ENCODE results near the gene RNF208.

RNF208 gene

DNA sequence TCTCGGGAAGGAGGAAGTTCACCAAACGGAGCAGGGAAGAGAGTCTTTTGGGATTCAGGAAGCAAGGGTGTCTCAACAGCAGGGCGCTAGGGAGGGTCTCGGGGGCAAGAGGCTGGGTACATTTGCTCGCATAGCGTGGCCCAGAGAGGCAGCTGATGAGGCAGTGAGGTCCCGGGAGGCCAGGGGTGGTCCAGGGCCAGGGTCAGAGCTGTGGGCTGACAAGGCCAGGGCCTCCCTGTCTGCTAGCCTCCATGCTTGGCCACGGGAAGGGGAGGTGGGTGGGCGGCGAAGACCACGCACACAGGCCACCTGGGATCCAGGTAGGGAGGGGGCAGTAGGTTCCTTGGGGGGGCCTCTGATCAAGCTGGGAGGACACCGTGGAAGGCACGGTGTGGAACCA is 10.5 kb downstream of the RNF208 start:
- DNase-seq = no peak

DNA sequence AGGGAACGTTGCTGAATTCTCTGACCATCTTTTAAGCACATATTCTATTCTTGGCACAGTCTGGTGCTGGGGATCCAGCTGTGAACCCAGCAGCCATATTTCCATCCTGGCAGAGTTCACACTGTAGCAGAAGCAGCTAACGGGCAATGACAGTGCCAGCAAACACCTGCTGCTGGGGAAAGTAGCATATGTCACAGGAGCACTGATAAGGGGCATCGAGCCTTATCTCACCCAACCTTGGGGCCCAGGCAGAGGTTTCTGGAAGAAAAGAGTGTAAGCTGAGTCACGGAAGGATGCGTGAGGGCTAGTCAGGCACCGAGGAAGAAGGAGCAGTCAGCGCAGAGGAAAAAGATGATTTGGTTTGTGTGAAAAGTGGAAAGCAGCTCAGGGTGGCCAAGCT is 15.4 kb downstream of the RNF208 start:
- DNase-seq = no peak

DNA sequence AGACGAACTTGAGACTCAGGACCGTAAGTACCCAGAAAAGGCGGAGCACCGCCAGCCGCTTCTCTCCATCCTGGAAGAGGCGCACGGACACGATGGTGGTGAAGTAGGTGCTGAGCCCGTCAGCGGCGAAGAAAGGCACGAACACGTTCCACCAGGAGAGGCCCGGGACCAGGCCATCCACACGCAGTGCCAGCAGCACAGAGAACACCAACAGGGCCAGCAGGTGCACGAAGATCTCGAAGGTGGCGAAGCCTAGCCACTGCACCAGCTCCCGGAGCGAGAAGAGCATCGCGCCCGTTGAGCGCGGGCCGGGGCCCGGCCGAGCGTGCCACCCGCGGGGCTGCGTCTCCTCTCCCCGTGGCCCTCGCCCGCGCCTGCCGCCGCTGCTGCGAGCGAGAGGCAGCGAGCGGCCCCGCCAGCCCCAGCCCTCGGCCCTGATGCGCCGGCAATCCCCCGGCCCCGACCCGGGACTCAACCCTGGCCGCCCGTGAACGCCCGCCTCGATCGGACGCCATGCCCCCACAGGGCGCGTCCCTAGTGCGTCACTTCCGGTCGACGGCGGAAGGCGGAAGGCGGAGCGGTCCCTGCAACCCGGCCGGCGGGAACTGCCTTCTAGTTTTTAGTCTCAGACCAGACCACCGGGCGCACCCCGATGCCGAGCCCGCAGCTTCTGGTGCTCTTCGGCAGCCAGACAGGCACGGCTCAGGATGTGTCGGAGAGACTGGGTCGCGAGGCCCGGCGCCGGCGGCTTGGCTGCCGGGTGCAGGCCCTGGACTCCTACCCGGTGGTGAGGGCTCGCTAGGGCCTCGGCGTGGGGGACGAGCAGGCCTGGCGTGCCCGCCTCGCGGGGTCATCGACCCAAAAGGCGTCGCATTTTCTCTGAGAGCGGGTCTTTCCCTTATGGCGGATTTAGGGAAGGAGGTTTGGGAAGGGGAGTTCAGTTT is 16.6 kb downstream of the RNF208 start, which contains the start of the genes NDOR1 and TMEM203:
NDOR1 (plus strand) TSS at position 575 of the 944 bp plus-strand sequence; CDS start at position 653, 78 bp downstream.
TMEM203 (minus strand) TSS at position 523 of the 944 bp plus-strand sequence; CDS start at position 289, 234 bp downstream.
- no peak for DNase-seq

- no peak for DNase-seq
Observed at GRCh38 chr9:137204731-137205125, 17.3 kb downstream of the RNF208 start.

DNA sequence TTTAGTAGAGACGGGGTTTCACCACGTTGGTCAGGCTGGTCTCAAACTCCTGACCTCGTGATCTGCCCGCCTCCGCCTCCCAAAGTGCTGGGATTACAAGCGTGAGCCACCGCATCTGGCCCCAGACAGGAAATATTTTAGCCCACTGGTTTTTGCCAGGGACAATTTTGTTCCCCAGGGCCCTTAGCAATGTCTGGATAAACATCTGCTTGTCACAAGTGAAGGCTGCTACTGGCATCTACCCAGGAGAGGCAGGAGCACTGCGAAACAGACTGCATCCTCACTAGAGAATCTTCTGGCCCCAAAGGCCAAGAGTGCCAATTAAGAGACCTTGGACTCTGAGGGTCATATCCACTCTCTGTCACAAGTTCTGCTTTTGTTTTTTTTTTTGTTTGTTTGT is 19.1 kb downstream of the RNF208 start:
- DNase-seq = no peak

- DNase-seq = no peak
Observed at GRCh38 chr9:137201205-137201868, 20.7 kb downstream of the RNF208 start.

- DNase-seq = peak; percentile 97
Observed at GRCh38 chr9:137200311-137201204, 21.5 kb downstream of the RNF208 start, which contains the start of gene TPRN. TPRN (minus strand) TSS chr9:137200741; CDS start chr9:137200711, 30 bp downstream.

GRCh38 chr9:137199411-137200121 is 22.5 kb downstream of the RNF208 start:
- DNase-seq = no peak

GRCh38 chr9:137198902-137199283 is 23.1 kb downstream of the RNF208 start:
- no peak for DNase-seq

DNA sequence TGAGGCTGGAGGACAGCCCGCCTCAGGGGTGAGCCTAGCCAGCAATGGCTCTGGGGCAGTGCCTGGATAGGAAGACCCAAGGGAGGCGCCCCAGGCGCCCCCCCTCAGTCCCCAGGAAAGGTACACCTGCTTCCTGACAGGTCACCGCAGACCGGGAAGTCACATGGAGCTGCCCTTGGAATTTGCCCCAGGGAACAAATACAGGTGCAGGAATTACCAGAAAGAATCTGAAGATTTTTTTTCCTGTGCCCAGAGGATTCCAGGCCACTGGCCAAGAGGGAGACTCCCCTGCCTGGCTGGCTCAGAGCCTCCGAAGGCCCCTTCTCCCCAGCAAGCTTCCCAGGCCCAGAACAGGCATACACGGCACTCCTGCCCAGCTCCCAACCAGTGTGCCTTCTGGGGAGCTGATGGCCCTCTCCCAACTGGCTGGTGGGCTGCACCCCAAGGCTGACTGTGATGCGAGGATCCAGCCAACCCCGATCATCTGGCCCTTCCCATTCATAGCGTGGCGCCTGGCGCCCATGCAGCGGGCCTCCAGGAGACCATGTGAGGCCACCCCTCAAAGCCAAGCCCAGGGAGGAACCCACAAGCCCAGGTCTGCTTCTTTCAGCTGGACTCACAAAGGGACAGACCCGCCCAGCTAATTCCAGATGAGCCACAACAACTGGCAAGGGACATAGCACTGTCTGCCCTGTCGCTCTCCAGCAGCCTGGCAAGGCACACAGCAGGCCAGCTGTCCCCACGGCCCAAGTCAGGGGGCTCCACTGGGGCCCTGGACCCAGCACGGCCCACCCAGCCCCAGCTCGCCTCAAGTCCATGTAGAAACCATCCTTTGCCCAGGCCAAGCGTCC is 23.8 kb downstream of the RNF208 start:
- DNase-seq = no peak

DNA sequence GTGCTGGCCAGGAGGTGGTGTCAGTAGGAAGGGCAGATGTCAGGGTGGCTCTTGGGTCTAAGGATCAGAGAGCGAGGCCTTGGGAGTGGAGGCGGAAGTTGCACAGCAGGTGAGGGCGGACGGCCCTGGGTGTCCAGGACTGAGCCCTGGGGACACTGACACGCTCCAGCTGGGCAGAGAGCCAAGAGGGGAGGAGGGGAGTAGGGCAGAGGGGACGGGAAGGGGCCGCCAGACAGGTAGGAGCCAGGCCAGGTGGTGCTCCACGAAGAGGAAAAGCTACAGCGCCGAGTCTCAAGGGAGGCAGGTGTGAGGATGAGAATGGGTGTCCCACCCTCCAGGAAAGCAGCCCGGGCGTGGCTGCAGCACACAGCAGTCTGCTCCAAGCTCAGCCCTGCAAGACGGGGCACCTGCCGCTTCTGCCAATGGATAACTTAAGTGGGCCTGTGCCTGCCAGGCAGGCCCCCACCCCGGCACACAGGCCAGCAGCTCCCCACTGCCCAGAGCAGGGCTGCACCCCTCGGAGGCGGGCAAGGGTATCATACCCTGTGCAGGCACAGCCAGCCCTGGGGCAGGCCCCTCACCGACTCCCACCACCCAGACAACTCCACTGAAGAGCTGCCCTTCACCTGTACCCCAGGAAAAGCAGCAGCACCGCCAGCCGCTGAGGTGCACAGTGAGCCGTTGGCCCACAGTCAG is 26.4 kb downstream of the RNF208 start:
- DNase-seq = peak; percentile 87

- no peak for DNase-seq
Observed at GRCh38 chr9:137194909-137195308, 27.1 kb downstream of the RNF208 start.

DNA sequence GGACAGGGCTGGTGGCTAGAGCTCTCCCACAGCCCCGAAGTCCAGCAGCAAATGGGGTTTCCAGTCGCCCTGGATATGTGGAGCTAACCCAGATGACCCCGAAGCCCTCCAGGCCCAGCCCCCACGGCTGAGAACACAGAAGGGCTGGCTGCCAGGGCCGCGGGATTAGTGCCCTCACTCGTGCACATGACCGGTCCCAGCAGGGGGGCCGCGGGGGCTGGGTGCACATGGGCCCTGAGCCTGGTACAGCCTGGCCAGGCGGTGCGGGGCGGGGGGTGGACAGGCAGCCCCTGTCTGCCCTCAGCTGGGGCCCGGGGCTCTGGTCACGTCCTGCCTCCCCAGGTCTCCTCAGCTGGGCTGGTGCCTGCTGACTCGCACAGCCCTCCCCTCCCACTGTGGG is 27.7 kb downstream of the RNF208 start:
- DNase-seq = no peak

GRCh38 chr9:137193771-137194170 is 28.3 kb downstream of the RNF208 start:
- DNase-seq = no peak

- no peak for DNase-seq
Observed at GRCh38 chr9:137192859-137193258, 29.2 kb downstream of the RNF208 start.

DNA sequence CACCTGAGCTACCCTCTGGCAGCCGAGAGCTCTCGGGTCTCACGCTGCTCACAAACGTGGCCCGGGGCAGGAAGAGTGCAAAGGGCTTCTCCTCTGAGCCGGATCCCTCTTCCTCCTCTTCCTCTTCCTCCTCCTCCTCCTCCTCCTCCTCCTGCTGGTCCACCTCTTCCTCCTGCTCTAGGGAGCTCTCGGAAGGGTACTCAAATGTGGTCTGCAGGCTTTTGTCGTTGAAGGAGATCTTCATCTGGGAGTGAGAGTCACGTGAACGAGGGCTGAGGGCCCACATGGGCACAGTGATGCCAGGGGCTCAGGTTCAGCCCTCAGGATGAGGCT is 29.6 kb downstream of the RNF208 start:
- no peak for DNase-seq

DNA sequence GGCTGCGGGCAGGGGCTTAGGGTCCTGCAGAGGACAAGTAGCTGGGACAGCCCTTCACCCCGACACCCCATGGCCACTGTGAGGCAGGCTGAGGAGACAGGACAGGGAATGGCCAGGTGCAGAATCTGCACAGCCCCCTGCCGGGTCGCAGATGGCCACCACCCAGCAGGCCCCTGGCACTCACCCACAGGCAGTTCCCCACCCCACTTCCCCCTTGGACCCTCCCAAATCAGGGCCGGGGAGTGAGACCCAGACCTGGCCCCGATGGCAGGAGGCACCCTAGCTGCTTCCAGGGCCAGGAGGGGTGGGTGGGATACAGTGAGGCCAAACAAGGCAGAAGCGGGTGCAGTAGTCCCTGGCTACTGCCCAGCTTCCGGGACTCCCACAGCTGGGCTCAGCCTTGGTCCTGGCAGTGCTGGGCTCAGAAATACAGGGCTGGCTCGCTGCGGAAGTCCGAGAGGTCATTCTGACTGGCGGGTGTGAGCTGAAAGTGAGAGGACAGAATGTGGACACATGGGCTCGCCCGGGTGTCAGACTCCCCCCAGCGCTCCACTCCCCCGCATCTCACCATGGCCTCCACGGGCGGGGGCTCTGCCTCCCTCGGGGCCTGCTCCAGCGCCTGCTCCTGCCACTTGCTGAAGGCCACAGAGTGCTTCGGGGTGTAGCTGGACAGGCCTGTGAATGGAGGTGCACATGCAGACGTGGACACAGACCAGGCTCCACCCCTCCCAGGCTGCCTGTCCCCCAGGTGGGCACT is 30.2 kb downstream of the RNF208 start:
- no peak for DNase-seq

- DNase-seq = no peak
Observed at GRCh38 chr9:137191245-137191644, 30.8 kb downstream of the RNF208 start.

- DNase-seq = no peak
Observed at GRCh38 chr9:137190315-137190856, 31.7 kb downstream of the RNF208 start.
